Measurements from ENCODE around the gene FAM187B.

The FAM187B gene

DNA sequence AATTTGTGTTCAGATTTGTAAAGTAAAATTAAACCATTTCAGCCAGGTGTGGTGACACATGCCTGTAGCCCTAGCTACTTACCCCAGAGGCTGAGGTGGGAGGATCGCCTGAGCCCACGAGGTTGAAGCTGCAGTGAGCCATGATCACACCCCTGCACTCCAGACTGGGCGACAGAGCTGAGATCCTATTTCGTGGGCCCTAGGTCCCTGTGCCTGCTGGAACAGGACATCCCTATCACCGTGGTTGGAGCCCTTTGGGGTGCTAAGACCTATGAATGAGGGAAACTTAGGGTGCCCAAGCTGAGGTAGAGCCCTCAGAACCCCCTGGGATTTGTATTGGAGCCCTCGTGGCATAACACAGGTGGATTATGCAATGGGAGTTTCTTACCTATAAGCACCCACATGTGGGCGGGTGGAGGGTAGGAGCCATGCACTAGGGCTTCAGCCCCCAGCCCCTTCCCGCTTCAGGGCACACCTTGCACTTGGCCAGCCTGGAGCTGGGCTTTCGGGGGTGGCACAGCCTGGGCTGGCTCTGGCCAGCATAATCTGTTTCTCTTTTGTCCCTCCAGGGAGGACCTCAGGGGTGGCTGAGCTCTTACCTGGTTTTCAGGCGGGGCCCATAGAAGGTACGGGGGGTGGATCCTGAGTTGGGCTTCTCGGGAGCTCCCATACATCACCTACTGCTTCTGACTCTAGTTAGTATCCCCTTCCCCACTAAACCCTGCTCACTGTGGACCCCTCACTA lies 33.0 kb upstream of the FAM187B start:
- DNase-seq (ENCODE audit: low read depth, low spot score) = no peak
- no peak for TF ChIP-seq CTCF (IDR thresholded peaks at IDR 0.05; ENCODE audit: low read depth, low read length)
- in situ Hi-C loops (cut with HindIII; ENCODE audit: low sequenced_read_pairs) = no loop called here
- H3K4me3 ChIP-seq (ENCODE audit: low read depth, low read length) = no peak overlapping the region

GRCh38 chr19:35260694-35261304 lies 32.3 kb upstream of the FAM187B start:
- H3K4me3 ChIP-seq (ENCODE audit: low read depth, low read length) = no peak overlapping the region
- TF ChIP-seq CTCF (IDR thresholded peaks at IDR 0.05; ENCODE audit: low read depth, low read length) = no peak
- in situ Hi-C loops (cut with HindIII; ENCODE audit: low sequenced_read_pairs) = no loop called here
- no peak for DNase-seq (ENCODE audit: low read depth, low spot score)

- no peak for DNase-seq (ENCODE audit: low read depth, low spot score)
- no peak overlapping the region for H3K4me3 ChIP-seq (ENCODE audit: low read depth, low read length)
- no peak for TF ChIP-seq CTCF (IDR thresholded peaks at IDR 0.05; ENCODE audit: low read depth, low read length)
- in situ Hi-C loops (cut with HindIII; ENCODE audit: low sequenced_read_pairs) = no loop called here
These were observed 28.5 kb upstream of the FAM187B start for GRCh38 chr19:35257113-35257461.

GRCh38 chr19:35256566-35256965 lies 28.0 kb upstream of the FAM187B start:
- TF ChIP-seq CTCF (IDR thresholded peaks at IDR 0.05; ENCODE audit: low read depth, low read length) = no peak
- in situ Hi-C loops (cut with HindIII; ENCODE audit: low sequenced_read_pairs) = no loop called here
- no peak overlapping the region for H3K4me3 ChIP-seq (ENCODE audit: low read depth, low read length)
- DNase-seq (ENCODE audit: low read depth, low spot score) = no peak

GRCh38 chr19:35254341-35255297 lies 26.1 kb upstream of the FAM187B start:
- no peak for TF ChIP-seq CTCF (IDR thresholded peaks at IDR 0.05; ENCODE audit: low read depth, low read length)
- in situ Hi-C loops (cut with HindIII; ENCODE audit: low sequenced_read_pairs) = no loop called here
- no peak for DNase-seq (ENCODE audit: low read depth, low spot score)
- H3K4me3 ChIP-seq (ENCODE audit: low read depth, low read length) = no peak overlapping the region
